DMS79 treated with DMSO at 0.1 percent for 48 hours (cell line): ENCODE data around the gene AKR1C1.
"Not testable (repeated sequence)": the region's sequence is repeated elsewhere in the genome, so short reads cannot be mapped to it uniquely, and the experiment has no call there.

ENCODE experiments used
- DNase-seq: peaks from one replicate; lab custom pipeline; 2025; lab: John Stamatoyannopoulos, UW

The AKR1C1 gene

GRCh38 chr10:4962876-4963814, at the start of gene AKR1C1:
AKR1C1 (plus strand) TSS chr10:4963415; CDS start chr10:4963445, 30 bp downstream.
- not testable (repeated sequence) for DNase-seq

GRCh38 chr10:4914213-4914850, 48.9 kb upstream of the AKR1C1 start:
- no peak for DNase-seq

- DNase-seq: no peak
Measured at GRCh38 chr10:4916086-4916716, 47.0 kb upstream of the AKR1C1 start.

- DNase-seq: no peak
Measured at GRCh38 chr10:4918236-4918635, 45.0 kb upstream of the AKR1C1 start.

- not testable (repeated sequence) for DNase-seq
Measured at GRCh38 chr10:4924482-4924881, 38.7 kb upstream of the AKR1C1 start.

GRCh38 chr10:4926400-4926799, 36.8 kb upstream of the AKR1C1 start:
- no peak for DNase-seq

- DNase-seq: no peak
Measured at GRCh38 chr10:4931587-4931986, 31.6 kb upstream of the AKR1C1 start.

- no peak for DNase-seq
Measured at GRCh38 chr10:4934391-4934987, 28.7 kb upstream of the AKR1C1 start.

- no peak for DNase-seq
Measured at GRCh38 chr10:4937346-4937745, 25.9 kb upstream of the AKR1C1 start.

GRCh38 chr10:4939224-4940072, 23.8 kb upstream of the AKR1C1 start:
- no peak for DNase-seq

- not testable (repeated sequence) for DNase-seq
Measured at GRCh38 chr10:4940073-4940428, 23.2 kb upstream of the AKR1C1 start.

- not testable (repeated sequence) for DNase-seq
Measured at GRCh38 chr10:4940909-4941308, 22.3 kb upstream of the AKR1C1 start.

GRCh38 chr10:4941540-4942330, 21.5 kb upstream of the AKR1C1 start:
- DNase-seq: no peak

- DNase-seq: not testable (repeated sequence)
Measured at GRCh38 chr10:4942931-4943330, 20.3 kb upstream of the AKR1C1 start.

- not testable (repeated sequence) for DNase-seq
Measured at GRCh38 chr10:4943416-4943815, 19.8 kb upstream of the AKR1C1 start.

- DNase-seq: no peak
Measured at GRCh38 chr10:4943821-4944220, 19.4 kb upstream of the AKR1C1 start.

- DNase-seq: no peak
Measured at GRCh38 chr10:4944841-4945240, 18.4 kb upstream of the AKR1C1 start.

GRCh38 chr10:4945766-4946717, 17.2 kb upstream of the AKR1C1 start:
- DNase-seq: no peak

- DNase-seq: no peak
Measured at GRCh38 chr10:4947039-4947634, 16.1 kb upstream of the AKR1C1 start.
